ENCODE measurements around the gene ADCY2.

DNA sequence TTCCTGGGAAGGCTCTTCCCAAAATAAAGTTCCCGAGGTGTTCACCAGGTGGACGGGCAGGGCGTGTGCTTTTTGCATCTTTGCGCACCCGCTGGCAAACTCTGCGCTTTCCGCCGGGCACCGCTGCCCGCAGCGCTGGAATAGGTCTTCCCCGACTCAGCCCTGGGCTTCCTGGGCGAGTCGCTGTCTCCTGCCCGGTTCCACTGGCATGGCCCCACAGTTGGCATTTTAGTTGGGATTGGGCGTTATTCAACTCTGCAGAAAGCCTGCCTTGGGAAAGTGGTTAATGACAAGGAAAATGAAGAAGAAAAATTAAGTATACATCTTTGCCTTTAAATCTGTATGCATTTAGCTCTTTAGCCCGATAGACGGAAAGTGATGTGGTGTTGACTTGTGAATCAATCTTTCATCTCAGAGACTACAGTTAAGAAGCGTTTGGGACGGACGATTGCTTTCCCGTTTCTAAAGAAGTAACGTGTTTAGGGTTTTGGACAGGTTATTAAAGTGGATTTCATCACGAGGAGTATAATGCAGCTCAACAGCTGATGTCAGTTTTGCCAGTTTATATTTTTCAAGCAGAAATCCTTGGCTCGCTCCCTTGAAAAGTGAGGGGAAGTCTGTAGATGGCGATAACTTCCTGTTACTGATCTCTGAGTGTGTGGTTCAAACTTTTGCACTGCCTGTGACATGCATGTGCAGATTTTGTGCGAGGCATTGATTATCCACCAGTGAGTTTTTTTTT, 946 bp downstream of the ADCY2 start:
- TF ChIP-seq POLR2A (IDR thresholded peaks at IDR 0.05), result no peak
- TF ChIP-seq, protein P1, sequence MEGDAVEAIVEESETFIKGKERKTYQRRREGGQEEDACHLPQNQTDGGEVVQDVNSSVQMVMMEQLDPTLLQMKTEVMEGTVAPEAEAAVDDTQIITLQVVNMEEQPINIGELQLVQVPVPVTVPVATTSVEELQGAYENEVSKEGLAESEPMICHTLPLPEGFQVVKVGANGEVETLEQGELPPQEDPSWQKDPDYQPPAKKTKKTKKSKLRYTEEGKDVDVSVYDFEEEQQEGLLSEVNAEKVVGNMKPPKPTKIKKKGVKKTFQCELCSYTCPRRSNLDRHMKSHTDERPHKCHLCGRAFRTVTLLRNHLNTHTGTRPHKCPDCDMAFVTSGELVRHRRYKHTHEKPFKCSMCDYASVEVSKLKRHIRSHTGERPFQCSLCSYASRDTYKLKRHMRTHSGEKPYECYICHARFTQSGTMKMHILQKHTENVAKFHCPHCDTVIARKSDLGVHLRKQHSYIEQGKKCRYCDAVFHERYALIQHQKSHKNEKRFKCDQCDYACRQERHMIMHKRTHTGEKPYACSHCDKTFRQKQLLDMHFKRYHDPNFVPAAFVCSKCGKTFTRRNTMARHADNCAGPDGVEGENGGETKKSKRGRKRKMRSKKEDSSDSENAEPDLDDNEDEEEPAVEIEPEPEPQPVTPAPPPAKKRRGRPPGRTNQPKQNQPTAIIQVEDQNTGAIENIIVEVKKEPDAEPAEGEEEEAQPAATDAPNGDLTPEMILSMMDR (IDR thresholded peaks at IDR 0.05), result peak in 1 of 12 donors; percentile 4

Data from heart left ventricle (tissue), 13 donors.